ENCODE results near the gene SUPT5H. TPM values are rescaled to one million over a fixed set of nuclear protein-coding genes. Genes with fewer than 3 reads are reported as not detected.

The SUPT5H gene
- total RNA-seq, 1 donor from 2014 or later, result 169 TPM

GRCh38 chr19:39423258-39424086 is 21.9 kb upstream of the SUPT5H start:
- Mint-ChIP-seq H3K36me3 (ENCODE audit: low read depth) (peaks cover 28% of the 10 kb centered on the region), H3K27me3 (ENCODE audit: low read depth) (no peaks in the 10 kb centered on the region), H3K4me1 (ENCODE audit: low read depth) (no peaks in the 10 kb centered on the region), H3K4me3 (ENCODE audit: low read depth) (no peak overlapping the region), H3K9me3 (no peaks in the 10 kb centered on the region), H3K27ac (no peak overlapping the region)
- intact Hi-C loops (cut with micrococcal nuclease), result no loop called here
- no peak for DNase-seq (ENCODE audit: low spot score)

- Mint-ChIP-seq H3K27me3 (ENCODE audit: low read depth) (no peaks in the 10 kb centered on the region), H3K27ac (no peak overlapping the region), H3K4me3 (ENCODE audit: low read depth) (no peak overlapping the region), H3K36me3 (ENCODE audit: low read depth) (peaks cover 21% of the 10 kb centered on the region), H3K9me3 (no peaks in the 10 kb centered on the region), H3K4me1 (ENCODE audit: low read depth) (no peaks in the 10 kb centered on the region)
- no peak for DNase-seq (ENCODE audit: low spot score)
- intact Hi-C loops (cut with micrococcal nuclease), result no loop called here
Observed at GRCh38 chr19:39424934-39425333, 20.4 kb upstream of the SUPT5H start.

- Mint-ChIP-seq H3K36me3 (ENCODE audit: low read depth) (peaks cover 26% of the 10 kb centered on the region), H3K27ac (no peak overlapping the region), H3K4me1 (ENCODE audit: low read depth) (peaks cover 6% of the 10 kb centered on the region), H3K27me3 (ENCODE audit: low read depth) (no peaks in the 10 kb centered on the region), H3K4me3 (ENCODE audit: low read depth) (no peak overlapping the region), H3K9me3 (no peaks in the 10 kb centered on the region)
- no peak for DNase-seq (ENCODE audit: low spot score)
- intact Hi-C loops (cut with micrococcal nuclease), result no loop called here
Observed at GRCh38 chr19:39425744-39426143, 19.6 kb upstream of the SUPT5H start.

- DNase-seq (ENCODE audit: low spot score), result no peak
- no peaks in the 10 kb centered on the region for H3K9me3 Mint-ChIP-seq
- H3K4me1 Mint-ChIP-seq (ENCODE audit: low read depth), result peaks cover 10% of the 10 kb centered on the region
- intact Hi-C loops (cut with micrococcal nuclease), result no loop called here
- H3K27me3 Mint-ChIP-seq (ENCODE audit: low read depth), result no peaks in the 10 kb centered on the region
- H3K36me3 Mint-ChIP-seq (ENCODE audit: low read depth), result peaks cover 30% of the 10 kb centered on the region
- no peak overlapping the region for H3K27ac Mint-ChIP-seq
- H3K4me3 Mint-ChIP-seq (ENCODE audit: low read depth), result no peak overlapping the region
Observed at GRCh38 chr19:39426170-39426569, 19.2 kb upstream of the SUPT5H start.

- Mint-ChIP-seq H3K27me3 (ENCODE audit: low read depth) (no peaks in the 10 kb centered on the region), H3K4me3 (ENCODE audit: low read depth) (no peak overlapping the region), H3K4me1 (ENCODE audit: low read depth) (peaks cover 15% of the 10 kb centered on the region), H3K27ac (no peak overlapping the region), H3K36me3 (ENCODE audit: low read depth) (peaks cover 38% of the 10 kb centered on the region), H3K9me3 (no peaks in the 10 kb centered on the region)
- DNase-seq (ENCODE audit: low spot score), result no peak
- intact Hi-C loops (cut with micrococcal nuclease), result no loop called here
Observed at GRCh38 chr19:39427707-39428106, 17.7 kb upstream of the SUPT5H start.

- no peak for DNase-seq (ENCODE audit: low spot score)
- Mint-ChIP-seq H3K27ac (no peak overlapping the region), H3K36me3 (ENCODE audit: low read depth) (peaks cover 42% of the 10 kb centered on the region), H3K4me1 (ENCODE audit: low read depth) (peaks cover 21% of the 10 kb centered on the region), H3K27me3 (ENCODE audit: low read depth) (no peaks in the 10 kb centered on the region), H3K9me3 (no peaks in the 10 kb centered on the region), H3K4me3 (ENCODE audit: low read depth) (no peak overlapping the region)
- intact Hi-C loops (cut with micrococcal nuclease), result no loop called here
Observed at GRCh38 chr19:39428283-39429112, 16.9 kb upstream of the SUPT5H start.

GRCh38 chr19:39430675-39431593 is 14.4 kb upstream of the SUPT5H start:
- peak; percentile 44 for DNase-seq (ENCODE audit: low spot score)
- Mint-ChIP-seq H3K4me1 (ENCODE audit: low read depth) (peaks cover 33% of the 10 kb centered on the region), H3K27me3 (ENCODE audit: low read depth) (no peaks in the 10 kb centered on the region), H3K4me3 (ENCODE audit: low read depth) (peak overlapping the region; percentile 33), H3K27ac (peak overlapping the region; percentile 97), H3K9me3 (no peaks in the 10 kb centered on the region), H3K36me3 (ENCODE audit: low read depth) (peaks cover 52% of the 10 kb centered on the region)
- intact Hi-C loops (cut with micrococcal nuclease), result loop anchor here (1.0 to 2.0 kb wide), 2 partner anchors 14 to 19 kb away; partner anchors contain the start of genes PLEKHG2 and SUPT5H

GRCh38 chr19:39432677-39433025 is 12.7 kb upstream of the SUPT5H start:
- intact Hi-C loops (cut with micrococcal nuclease), result no loop called here
- no peaks in the 10 kb centered on the region for H3K9me3 Mint-ChIP-seq
- peak overlapping the region; percentile 45 for H3K4me3 Mint-ChIP-seq (ENCODE audit: low read depth)
- no peaks in the 10 kb centered on the region for H3K27me3 Mint-ChIP-seq (ENCODE audit: low read depth)
- H3K36me3 Mint-ChIP-seq (ENCODE audit: low read depth), result peaks cover 51% of the 10 kb centered on the region
- H3K4me1 Mint-ChIP-seq (ENCODE audit: low read depth), result peaks cover 41% of the 10 kb centered on the region
- peak overlapping the region; percentile 73 for H3K27ac Mint-ChIP-seq
- no peak for DNase-seq (ENCODE audit: low spot score)

GRCh38 chr19:39433480-39434079 is 11.8 kb upstream of the SUPT5H start:
- peak overlapping the region; percentile 73 for H3K27ac Mint-ChIP-seq
- DNase-seq (ENCODE audit: low spot score), result no peak
- no peaks in the 10 kb centered on the region for H3K9me3 Mint-ChIP-seq
- intact Hi-C loops (cut with micrococcal nuclease), result no loop called here
- peaks cover 51% of the 10 kb centered on the region for H3K36me3 Mint-ChIP-seq (ENCODE audit: low read depth)
- peaks cover 41% of the 10 kb centered on the region for H3K4me1 Mint-ChIP-seq (ENCODE audit: low read depth)
- peak overlapping the region; percentile 58 for H3K4me3 Mint-ChIP-seq (ENCODE audit: low read depth)
- no peaks in the 10 kb centered on the region for H3K27me3 Mint-ChIP-seq (ENCODE audit: low read depth)

GRCh38 chr19:39434123-39435076 is 11.0 kb upstream of the SUPT5H start:
- H3K4me3 Mint-ChIP-seq (ENCODE audit: low read depth), result peak overlapping the region; percentile 100
- intact Hi-C loops (cut with micrococcal nuclease), result no loop called here
- DNase-seq (ENCODE audit: low spot score), result no peak
- H3K9me3 Mint-ChIP-seq, result no peaks in the 10 kb centered on the region
- peaks cover 41% of the 10 kb centered on the region for H3K4me1 Mint-ChIP-seq (ENCODE audit: low read depth)
- peak overlapping the region; percentile 99 for H3K27ac Mint-ChIP-seq
- peaks cover 51% of the 10 kb centered on the region for H3K36me3 Mint-ChIP-seq (ENCODE audit: low read depth)
- no peaks in the 10 kb centered on the region for H3K27me3 Mint-ChIP-seq (ENCODE audit: low read depth)
